Fibroblast of skin of scalp (primary cell): Measurements from ENCODE around the gene TBATA.

Source experiments
- DNase-seq: peaks from one replicate; pipeline ENCODE4 v3.0.0-alpha.2; 2013

The TBATA gene

GRCh38 chr10:70743430-70743788 is 41.8 kb downstream of the TBATA start:
- DNase-seq: no peak

GRCh38 chr10:70742537-70743429 is 42.4 kb downstream of the TBATA start:
- DNase-seq: peak; percentile 84

- DNase-seq: no peak
Observed at GRCh38 chr10:70740406-70741288, 44.5 kb downstream of the TBATA start.

- DNase-seq: no peak
Observed at GRCh38 chr10:70738761-70739121, 46.4 kb downstream of the TBATA start.

GRCh38 chr10:70738006-70738760 is 47.0 kb downstream of the TBATA start:
- DNase-seq: no peak

- no peak for DNase-seq
Observed at GRCh38 chr10:70737250-70737649, 47.9 kb downstream of the TBATA start.

GRCh38 chr10:70736525-70736924 is 48.7 kb downstream of the TBATA start:
- DNase-seq: no peak

GRCh38 chr10:70735161-70735560 is 50.0 kb downstream of the TBATA start:
- no peak for DNase-seq

- peak; percentile 52 for DNase-seq
Observed at GRCh38 chr10:70733051-70733450, 52.1 kb downstream of the TBATA start.

GRCh38 chr10:70732569-70732968 is 52.6 kb downstream of the TBATA start:
- DNase-seq: no peak

- no peak for DNase-seq
Observed at GRCh38 chr10:70730955-70731354, 54.2 kb downstream of the TBATA start.

- DNase-seq: no peak
Observed at GRCh38 chr10:70729763-70730357, 55.3 kb downstream of the TBATA start.

GRCh38 chr10:70728328-70728727 is 56.8 kb downstream of the TBATA start:
- DNase-seq: no peak

- DNase-seq: no peak
Observed at GRCh38 chr10:70726909-70727495, 58.2 kb downstream of the TBATA start.

GRCh38 chr10:70723771-70724170 is 61.4 kb downstream of the TBATA start:
- no peak for DNase-seq

GRCh38 chr10:70722820-70723424 is 62.3 kb downstream of the TBATA start:
- peak; percentile 77 for DNase-seq
